HL-60 (cell line): Measurements from ENCODE around the gene HRG.

Experiments
- DNase-seq, 2 experiments: peaks; one replicate each; pipeline ENCODE4 v3.0.0-alpha.2; 2010 to 2020; ENCODE audit warnings: low read depth in 1 of 2, low spot score in 1 of 2
- H3K27ac ChIP-seq: fragments of 250-450 bp; sonication (Bioruptor Pico); replicated peaks from 2 replicates; pipeline ENCODE4 v1.5.1; 2020; ENCODE audit warnings: mild to moderate bottlenecking, moderate library complexity
- H3K27me3 ChIP-seq: fragments of 250-450 bp; sonication (Bioruptor Pico); 2 replicates; pipeline ENCODE4 v1.5.1; 2021; ENCODE audit warnings: mild to moderate bottlenecking, moderate library complexity; ENCODE audit not compliant: insufficient read depth, poor library complexity, severe bottlenecking
- H3K4me3 ChIP-seq: replicated peaks from 2 replicates; pipeline ENCODE4 v1.5.1; 2011; ENCODE audit warnings: mild to moderate bottlenecking, control low read depth, low read length; ENCODE audit not compliant: insufficient read depth
- GABPA ChIP-seq: IDR thresholded peaks from 2 replicates; pipeline ENCODE4 v1.6.1; 2012; ENCODE audit warnings: low read depth
- POLR2AphosphoS5 ChIP-seq: IDR thresholded peaks from 2 replicates; pipeline ENCODE4 v1.6.1; 2012; ENCODE audit warnings: low read depth
- SPI1 ChIP-seq: IDR thresholded peaks from 2 replicates; pipeline ENCODE4 v1.6.1; 2012; ENCODE audit warnings: low read depth, mild to moderate bottlenecking, borderline replicate concordance
- TF ChIP-seq, protein P1 (sequence below): IDR thresholded peaks from 2 replicates; pipeline ENCODE4 v1.6.1; 2012; ENCODE audit warnings: low read depth; ENCODE audit not compliant: insufficient replicate concordance
- TF ChIP-seq, protein P2 (sequence below): IDR thresholded peaks from one replicate; pipeline ENCODE4 v1.5.1; 2011; ENCODE audit warnings: low read length, control low read depth, inconsistent platforms; ENCODE audit not compliant: insufficient read depth

Gene HRG

DNA sequence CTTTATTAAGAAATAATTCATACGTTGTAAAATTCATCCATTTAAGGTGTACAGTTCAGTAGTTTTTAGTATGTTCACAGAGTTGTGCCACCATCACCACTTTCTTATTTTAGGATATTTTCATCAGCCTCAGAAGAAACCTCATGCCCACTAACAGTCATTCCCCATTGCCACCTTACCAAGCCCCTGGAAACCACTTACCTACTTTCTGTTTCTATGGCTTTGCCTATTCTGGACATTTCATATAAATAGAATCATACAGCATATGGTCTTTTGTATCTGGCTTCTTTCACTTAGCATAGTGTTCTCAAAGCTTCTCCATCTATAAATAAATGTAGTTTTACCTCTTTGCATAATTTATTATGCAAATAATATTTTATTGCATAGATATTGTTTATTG is 19.0 kb upstream of the HRG start:
- H3K27ac ChIP-seq = no peak overlapping the region
- DNase-seq = no peak
- H3K27me3 ChIP-seq = peaks cover 7% of the 10 kb centered on the region
- TF ChIP-seq, protein P1, sequence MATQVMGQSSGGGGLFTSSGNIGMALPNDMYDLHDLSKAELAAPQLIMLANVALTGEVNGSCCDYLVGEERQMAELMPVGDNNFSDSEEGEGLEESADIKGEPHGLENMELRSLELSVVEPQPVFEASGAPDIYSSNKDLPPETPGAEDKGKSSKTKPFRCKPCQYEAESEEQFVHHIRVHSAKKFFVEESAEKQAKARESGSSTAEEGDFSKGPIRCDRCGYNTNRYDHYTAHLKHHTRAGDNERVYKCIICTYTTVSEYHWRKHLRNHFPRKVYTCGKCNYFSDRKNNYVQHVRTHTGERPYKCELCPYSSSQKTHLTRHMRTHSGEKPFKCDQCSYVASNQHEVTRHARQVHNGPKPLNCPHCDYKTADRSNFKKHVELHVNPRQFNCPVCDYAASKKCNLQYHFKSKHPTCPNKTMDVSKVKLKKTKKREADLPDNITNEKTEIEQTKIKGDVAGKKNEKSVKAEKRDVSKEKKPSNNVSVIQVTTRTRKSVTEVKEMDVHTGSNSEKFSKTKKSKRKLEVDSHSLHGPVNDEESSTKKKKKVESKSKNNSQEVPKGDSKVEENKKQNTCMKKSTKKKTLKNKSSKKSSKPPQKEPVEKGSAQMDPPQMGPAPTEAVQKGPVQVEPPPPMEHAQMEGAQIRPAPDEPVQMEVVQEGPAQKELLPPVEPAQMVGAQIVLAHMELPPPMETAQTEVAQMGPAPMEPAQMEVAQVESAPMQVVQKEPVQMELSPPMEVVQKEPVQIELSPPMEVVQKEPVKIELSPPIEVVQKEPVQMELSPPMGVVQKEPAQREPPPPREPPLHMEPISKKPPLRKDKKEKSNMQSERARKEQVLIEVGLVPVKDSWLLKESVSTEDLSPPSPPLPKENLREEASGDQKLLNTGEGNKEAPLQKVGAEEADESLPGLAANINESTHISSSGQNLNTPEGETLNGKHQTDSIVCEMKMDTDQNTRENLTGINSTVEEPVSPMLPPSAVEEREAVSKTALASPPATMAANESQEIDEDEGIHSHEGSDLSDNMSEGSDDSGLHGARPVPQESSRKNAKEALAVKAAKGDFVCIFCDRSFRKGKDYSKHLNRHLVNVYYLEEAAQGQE = no peak
- TF ChIP-seq SPI1 (no peak), POLR2AphosphoS5 (no peak), GABPA (no peak)
- H3K4me3 ChIP-seq = no peak overlapping the region

DNA sequence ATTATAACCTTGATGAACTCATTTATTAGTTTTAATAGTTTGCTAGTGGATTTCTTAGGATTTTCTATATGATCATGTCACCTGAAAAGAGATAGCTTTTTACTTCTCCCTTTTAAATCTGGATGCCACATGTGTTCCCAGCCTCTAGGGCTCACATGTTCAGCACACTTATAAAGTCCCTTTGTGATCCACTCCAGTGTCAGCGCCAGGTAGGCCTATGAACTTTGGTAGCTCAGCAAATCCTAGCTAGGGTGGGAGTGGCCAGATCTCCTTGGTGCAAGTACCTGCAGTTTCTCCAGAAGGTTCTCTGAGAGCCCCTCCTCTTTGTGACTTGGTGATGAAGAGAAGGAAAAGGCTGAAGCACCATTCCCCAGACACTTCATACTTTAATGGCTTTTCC is 17.0 kb upstream of the HRG start:
- DNase-seq = no peak
- peaks cover 5% of the 10 kb centered on the region for H3K27me3 ChIP-seq
- TF ChIP-seq, protein P2, sequence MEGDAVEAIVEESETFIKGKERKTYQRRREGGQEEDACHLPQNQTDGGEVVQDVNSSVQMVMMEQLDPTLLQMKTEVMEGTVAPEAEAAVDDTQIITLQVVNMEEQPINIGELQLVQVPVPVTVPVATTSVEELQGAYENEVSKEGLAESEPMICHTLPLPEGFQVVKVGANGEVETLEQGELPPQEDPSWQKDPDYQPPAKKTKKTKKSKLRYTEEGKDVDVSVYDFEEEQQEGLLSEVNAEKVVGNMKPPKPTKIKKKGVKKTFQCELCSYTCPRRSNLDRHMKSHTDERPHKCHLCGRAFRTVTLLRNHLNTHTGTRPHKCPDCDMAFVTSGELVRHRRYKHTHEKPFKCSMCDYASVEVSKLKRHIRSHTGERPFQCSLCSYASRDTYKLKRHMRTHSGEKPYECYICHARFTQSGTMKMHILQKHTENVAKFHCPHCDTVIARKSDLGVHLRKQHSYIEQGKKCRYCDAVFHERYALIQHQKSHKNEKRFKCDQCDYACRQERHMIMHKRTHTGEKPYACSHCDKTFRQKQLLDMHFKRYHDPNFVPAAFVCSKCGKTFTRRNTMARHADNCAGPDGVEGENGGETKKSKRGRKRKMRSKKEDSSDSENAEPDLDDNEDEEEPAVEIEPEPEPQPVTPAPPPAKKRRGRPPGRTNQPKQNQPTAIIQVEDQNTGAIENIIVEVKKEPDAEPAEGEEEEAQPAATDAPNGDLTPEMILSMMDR = no peak
- TF ChIP-seq POLR2AphosphoS5 (no peak), GABPA (no peak), SPI1 (no peak)
- TF ChIP-seq, protein P1 = no peak
- H3K27ac ChIP-seq = no peak overlapping the region
- no peak overlapping the region for H3K4me3 ChIP-seq

DNA sequence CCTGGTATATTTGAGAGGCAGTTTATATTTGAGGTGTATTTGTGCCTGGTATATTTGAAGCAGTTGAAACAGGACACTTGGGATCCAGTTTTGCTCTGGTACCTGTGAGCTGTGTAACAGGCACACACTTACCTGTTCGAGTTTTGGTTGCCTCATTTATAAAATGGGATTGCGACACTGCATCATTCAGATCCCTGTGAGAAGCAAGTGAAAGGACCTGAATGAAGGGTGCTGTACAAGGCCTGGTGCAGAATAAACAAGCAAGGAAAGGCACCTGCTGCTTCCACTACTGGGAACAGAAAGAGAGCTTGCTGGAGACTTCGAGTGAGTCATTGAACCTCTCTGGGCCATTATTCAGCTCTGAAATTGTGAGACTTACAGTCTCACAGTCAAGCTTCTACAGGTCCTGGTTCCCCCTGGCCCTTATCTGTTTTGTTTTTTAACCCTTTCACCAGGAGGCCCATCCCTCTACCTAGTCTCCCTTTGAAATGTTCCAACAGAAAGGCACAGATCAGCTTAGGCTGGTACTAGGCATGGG is 14.1 kb upstream of the HRG start:
- TF ChIP-seq POLR2AphosphoS5 (no peak), SPI1 (no peak), GABPA (no peak)
- TF ChIP-seq, protein P1 = no peak
- TF ChIP-seq, protein P2 = no peak

More for the DNA sequence above, 14.1 kb upstream of the HRG start:
- Histone ChIP-seq H3K27me3 (no peaks in the 10 kb centered on the region), H3K4me3 (no peak overlapping the region), H3K27ac (no peak overlapping the region)
- no peak for DNase-seq
